GM12878 (cell line): ENCODE measurements around the gene ZNF281. TPM values are rescaled to one million over a fixed set of nuclear protein-coding genes. Genes with fewer than 3 reads are reported as not detected.

Experiments
- CBFB ChIP-seq: IDR thresholded peaks from 2 replicates; pipeline ENCODE4 v1.6.1; 2016; ENCODE audit warnings: antibody characterized with exemption, low read depth
- CEBPB ChIP-seq, 2 experiments: fragments of 150-350 bp in 1 of 2; IDR thresholded peaks; 2 replicates each; pipeline ENCODE4 v1.6.1; 2012 to 2014; ENCODE audit warnings: low read depth in 2 of 2, low read length in 2 of 2, borderline replicate concordance in 1 of 2, inconsistent platforms in 1 of 2
- FOS ChIP-seq: IDR thresholded peaks from 3 replicates; pipeline ENCODE4 v1.6.1; 2011; ENCODE audit warnings: borderline replicate concordance; ENCODE audit not compliant: insufficient read length; ENCODE audit errors: extremely low read depth
- IRF3 ChIP-seq: fragments of 450-650 bp; IDR thresholded peaks from 2 replicates; pipeline ENCODE4 v1.6.1; 2014; ENCODE audit warnings: mild to moderate bottlenecking
- MEF2A ChIP-seq: IDR thresholded peaks from 2 replicates; pipeline ENCODE4 v1.6.1; 2011; ENCODE audit warnings: low read depth, mild to moderate bottlenecking, low read length, moderate library complexity; ENCODE audit not compliant: insufficient read depth
- MEF2B ChIP-seq: fragments of 450-650 bp; IDR thresholded peaks from 2 replicates; pipeline ENCODE4 v1.6.1; 2018; ENCODE audit warnings: mild to moderate bottlenecking, moderate library complexity; ENCODE audit not compliant: partially characterized antibody, poor library complexity, severe bottlenecking
- MTA3 ChIP-seq: IDR thresholded peaks from 2 replicates; pipeline ENCODE4 v1.6.1; 2012; ENCODE audit warnings: low read length, inconsistent platforms, borderline replicate concordance
- NFIC ChIP-seq: IDR thresholded peaks from 2 replicates; pipeline ENCODE4 v1.6.1; 2012; ENCODE audit warnings: low read depth, mild to moderate bottlenecking, inconsistent platforms, low read length, moderate library complexity
- SMARCA5 ChIP-seq: fragments of 450-650 bp; IDR thresholded peaks from 2 replicates; pipeline ENCODE4 v1.6.1; 2017; ENCODE audit warnings: mild to moderate bottlenecking
- STAT1 ChIP-seq: fragments of 450-650 bp; conservative IDR thresholded peaks from 2 replicates; pipeline ENCODE4 v1.6.1; 2014; ENCODE audit warnings: antibody characterized with exemption, mild to moderate bottlenecking
- SUPT20H ChIP-seq: IDR thresholded peaks from 2 replicates; pipeline ENCODE4 v1.6.1; 2011; ENCODE audit warnings: low read depth, mild to moderate bottlenecking, low read length, moderate library complexity, borderline replicate concordance; ENCODE audit not compliant: control insufficient read depth
- YBX1 ChIP-seq: fragments of 450-650 bp; IDR thresholded peaks from 2 replicates; pipeline ENCODE4 v1.6.1; 2016; ENCODE audit warnings: antibody characterized with exemption
- ZNF622 ChIP-seq: fragments of 450-650 bp; IDR thresholded peaks from 2 replicates; pipeline ENCODE4 v1.6.1; 2017; ENCODE audit warnings: mild to moderate bottlenecking, inconsistent platforms
- polyA plus RNA-seq, 11 experiments: library from polyadenylated mRNA; depleted of rRNA in 4 of 11; unstranded in 6 of 11; stranded (reverse) in 5 of 11; fragments of >200 nt; fragmentation: Nextera tagmentation in 4 of 11; fragmentation: Illumina TruSeq in 1 of 11; extraction: Ambion mirVana in 4 of 11; extraction: Trizol in 1 of 11; gene quantifications; 1 replicate in 1 of 11; 2 replicates in 10 of 11; pipeline versions ENCODE4 v1.2.1 to v1.2.3, GENCODE V29; 2011 to 2016; ENCODE audit warnings: inconsistent platforms in 2 of 11, missing spikeins in 2 of 11, low read depth in 1 of 11
- total RNA-seq, 4 experiments: library from RNA; depleted of rRNA in 3 of 4; stranded (reverse); fragments of >200 nt in 3 of 4; fragmentation: Illumina TruSeq in 1 of 4; extraction: Trizol in 1 of 4; gene quantifications; 2 replicates each; pipeline versions ENCODE4 v1.2.1 to v1.2.3, GENCODE V29; 2013 to 2021
- TF ChIP-seq, protein P1 (sequence below), 3 experiments: IDR thresholded peaks in 2 of 3; conservative IDR thresholded peaks in 1 of 3; 2 replicates each; pipeline ENCODE4 v1.5.1; 2011; ENCODE audit warnings: low read depth in 3 of 3, low read length in 3 of 3, mild to moderate bottlenecking in 3 of 3, control low read depth in 2 of 3, moderate library complexity in 2 of 3, inconsistent platforms in 1 of 3, mixed read lengths in 1 of 3; ENCODE audit not compliant: control insufficient read depth in 2 of 3, insufficient read depth in 1 of 3; ENCODE audit errors: extremely low read depth in 1 of 3
- TF ChIP-seq, protein P2 (sequence below): IDR thresholded peaks from 2 replicates; pipeline ENCODE4 v1.6.1; 2012; ENCODE audit warnings: improper control_type of control experiment, low read depth, low read length; ENCODE audit not compliant: insufficient replicate concordance
- TF ChIP-seq, protein P3 (sequence below): fragments of 450-650 bp; formaldehyde crosslinking; IDR thresholded peaks from 2 replicates; pipeline ENCODE4 v1.5.0; 2022; ENCODE audit warnings: mild to moderate bottlenecking, missing genetic modification characterization

ZNF281 gene
- total and polyA plus RNA-seq, 10 of the 15 experiments (the other 5 are each of a cell fraction or from before 2014, with no cell fraction given): 8.3 to 21.8 (median 15.4) TPM

GRCh38 chr1:200448034-200448762 is 38.4 kb upstream of the ZNF281 start (continued):
- TF ChIP-seq, protein P1, sequence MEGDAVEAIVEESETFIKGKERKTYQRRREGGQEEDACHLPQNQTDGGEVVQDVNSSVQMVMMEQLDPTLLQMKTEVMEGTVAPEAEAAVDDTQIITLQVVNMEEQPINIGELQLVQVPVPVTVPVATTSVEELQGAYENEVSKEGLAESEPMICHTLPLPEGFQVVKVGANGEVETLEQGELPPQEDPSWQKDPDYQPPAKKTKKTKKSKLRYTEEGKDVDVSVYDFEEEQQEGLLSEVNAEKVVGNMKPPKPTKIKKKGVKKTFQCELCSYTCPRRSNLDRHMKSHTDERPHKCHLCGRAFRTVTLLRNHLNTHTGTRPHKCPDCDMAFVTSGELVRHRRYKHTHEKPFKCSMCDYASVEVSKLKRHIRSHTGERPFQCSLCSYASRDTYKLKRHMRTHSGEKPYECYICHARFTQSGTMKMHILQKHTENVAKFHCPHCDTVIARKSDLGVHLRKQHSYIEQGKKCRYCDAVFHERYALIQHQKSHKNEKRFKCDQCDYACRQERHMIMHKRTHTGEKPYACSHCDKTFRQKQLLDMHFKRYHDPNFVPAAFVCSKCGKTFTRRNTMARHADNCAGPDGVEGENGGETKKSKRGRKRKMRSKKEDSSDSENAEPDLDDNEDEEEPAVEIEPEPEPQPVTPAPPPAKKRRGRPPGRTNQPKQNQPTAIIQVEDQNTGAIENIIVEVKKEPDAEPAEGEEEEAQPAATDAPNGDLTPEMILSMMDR (IDR thresholded peaks at IDR 0.05 in 2 of 3, conservative IDR thresholded peaks at IDR 0.05 in 1 of 3; ENCODE audit: control insufficient read depth in 2 of 3, extremely low read depth in 1 of 3, insufficient read depth in 1 of 3, low read depth in 3 of 3, low read length in 3 of 3): no peak
- TF ChIP-seq, protein P2, sequence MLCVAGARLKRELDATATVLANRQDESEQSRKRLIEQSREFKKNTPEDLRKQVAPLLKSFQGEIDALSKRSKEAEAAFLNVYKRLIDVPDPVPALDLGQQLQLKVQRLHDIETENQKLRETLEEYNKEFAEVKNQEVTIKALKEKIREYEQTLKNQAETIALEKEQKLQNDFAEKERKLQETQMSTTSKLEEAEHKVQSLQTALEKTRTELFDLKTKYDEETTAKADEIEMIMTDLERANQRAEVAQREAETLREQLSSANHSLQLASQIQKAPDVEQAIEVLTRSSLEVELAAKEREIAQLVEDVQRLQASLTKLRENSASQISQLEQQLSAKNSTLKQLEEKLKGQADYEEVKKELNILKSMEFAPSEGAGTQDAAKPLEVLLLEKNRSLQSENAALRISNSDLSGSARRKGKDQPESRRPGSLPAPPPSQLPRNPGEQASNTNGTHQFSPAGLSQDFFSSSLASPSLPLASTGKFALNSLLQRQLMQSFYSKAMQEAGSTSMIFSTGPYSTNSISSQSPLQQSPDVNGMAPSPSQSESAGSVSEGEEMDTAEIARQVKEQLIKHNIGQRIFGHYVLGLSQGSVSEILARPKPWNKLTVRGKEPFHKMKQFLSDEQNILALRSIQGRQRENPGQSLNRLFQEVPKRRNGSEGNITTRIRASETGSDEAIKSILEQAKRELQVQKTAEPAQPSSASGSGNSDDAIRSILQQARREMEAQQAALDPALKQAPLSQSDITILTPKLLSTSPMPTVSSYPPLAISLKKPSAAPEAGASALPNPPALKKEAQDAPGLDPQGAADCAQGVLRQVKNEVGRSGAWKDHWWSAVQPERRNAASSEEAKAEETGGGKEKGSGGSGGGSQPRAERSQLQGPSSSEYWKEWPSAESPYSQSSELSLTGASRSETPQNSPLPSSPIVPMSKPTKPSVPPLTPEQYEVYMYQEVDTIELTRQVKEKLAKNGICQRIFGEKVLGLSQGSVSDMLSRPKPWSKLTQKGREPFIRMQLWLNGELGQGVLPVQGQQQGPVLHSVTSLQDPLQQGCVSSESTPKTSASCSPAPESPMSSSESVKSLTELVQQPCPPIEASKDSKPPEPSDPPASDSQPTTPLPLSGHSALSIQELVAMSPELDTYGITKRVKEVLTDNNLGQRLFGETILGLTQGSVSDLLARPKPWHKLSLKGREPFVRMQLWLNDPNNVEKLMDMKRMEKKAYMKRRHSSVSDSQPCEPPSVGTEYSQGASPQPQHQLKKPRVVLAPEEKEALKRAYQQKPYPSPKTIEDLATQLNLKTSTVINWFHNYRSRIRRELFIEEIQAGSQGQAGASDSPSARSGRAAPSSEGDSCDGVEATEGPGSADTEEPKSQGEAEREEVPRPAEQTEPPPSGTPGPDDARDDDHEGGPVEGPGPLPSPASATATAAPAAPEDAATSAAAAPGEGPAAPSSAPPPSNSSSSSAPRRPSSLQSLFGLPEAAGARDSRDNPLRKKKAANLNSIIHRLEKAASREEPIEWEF: peak; percentile 60
- TF ChIP-seq, protein P3, sequence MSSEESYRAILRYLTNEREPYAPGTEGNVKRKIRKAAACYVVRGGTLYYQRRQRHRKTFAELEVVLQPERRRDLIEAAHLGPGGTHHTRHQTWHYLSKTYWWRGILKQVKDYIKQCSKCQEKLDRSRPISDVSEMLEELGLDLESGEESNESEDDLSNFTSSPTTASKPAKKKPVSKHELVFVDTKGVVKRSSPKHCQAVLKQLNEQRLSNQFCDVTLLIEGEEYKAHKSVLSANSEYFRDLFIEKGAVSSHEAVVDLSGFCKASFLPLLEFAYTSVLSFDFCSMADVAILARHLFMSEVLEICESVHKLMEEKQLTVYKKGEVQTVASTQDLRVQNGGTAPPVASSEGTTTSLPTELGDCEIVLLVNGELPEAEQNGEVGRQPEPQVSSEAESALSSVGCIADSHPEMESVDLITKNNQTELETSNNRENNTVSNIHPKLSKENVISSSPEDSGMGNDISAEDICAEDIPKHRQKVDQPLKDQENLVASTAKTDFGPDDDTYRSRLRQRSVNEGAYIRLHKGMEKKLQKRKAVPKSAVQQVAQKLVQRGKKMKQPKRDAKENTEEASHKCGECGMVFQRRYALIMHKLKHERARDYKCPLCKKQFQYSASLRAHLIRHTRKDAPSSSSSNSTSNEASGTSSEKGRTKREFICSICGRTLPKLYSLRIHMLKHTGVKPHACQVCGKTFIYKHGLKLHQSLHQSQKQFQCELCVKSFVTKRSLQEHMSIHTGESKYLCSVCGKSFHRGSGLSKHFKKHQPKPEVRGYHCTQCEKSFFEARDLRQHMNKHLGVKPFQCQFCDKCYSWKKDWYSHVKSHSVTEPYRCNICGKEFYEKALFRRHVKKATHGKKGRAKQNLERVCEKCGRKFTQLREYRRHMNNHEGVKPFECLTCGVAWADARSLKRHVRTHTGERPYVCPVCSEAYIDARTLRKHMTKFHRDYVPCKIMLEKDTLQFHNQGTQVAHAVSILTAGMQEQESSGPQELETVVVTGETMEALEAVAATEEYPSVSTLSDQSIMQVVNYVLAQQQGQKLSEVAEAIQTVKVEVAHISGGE: no peak
- TF ChIP-seq CEBPB (IDR thresholded peaks at IDR 0.05; ENCODE audit: borderline replicate concordance in 1 of 2, low read depth in 2 of 2, low read length in 2 of 2) (peak in 1 of 2 experiments; percentile 74; a peak in 1 of 4 replicates), SMARCA5 (no peak), YBX1 (no peak), MEF2B (peak; percentile 94), MEF2A (peak; percentile 97), ZNF622 (no peak), STAT1 (no peak), SUPT20H (no peak), NFIC (peak; percentile 100), IRF3 (no peak), MTA3 (peak; percentile 95), CBFB (no peak), FOS (no peak)
